K562 (cell line): ENCODE data around the gene OTOGL. TPM values are rescaled to one million over a fixed set of nuclear protein-coding genes. Genes with fewer than 3 reads are reported as not detected.

Source experiments
- ATAC-seq: fragments of 200-7000 bp; cut with Tn5 transposase; 3 replicates; pipeline ENCODE4 v1.9.1; 2020; ENCODE audit warnings: moderate library complexity
- BruUV-seq: library from RNA; stranded (reverse); fragments of 400-500 nt; replicated peaks from 2 replicates; lab custom pipeline; 2021; lab: Mats Ljungman, UMichigan
- CTCF ChIA-PET: fragments of 300-600 bp; formaldehyde crosslinking; extraction: SDS; loops from one replicate; lab custom pipeline; 2021; ENCODE audit warnings: low intra/inter-chr PET ratio; lab: Yijun Ruan, JAX
- POLR2A ChIA-PET: fragments of 300-600, 350-650 bp; sonication (Branson Sonifier 250); formaldehyde crosslinking; extraction: SDS; loops from one replicate; lab custom pipeline; 2021; ENCODE audit warnings: antibody characterized with exemption, inconsistent platforms; lab: Yijun Ruan, JAX
- DNase-seq, 4 experiments: peaks; one replicate each; pipeline versions ENCODE4 v3.0.0 to v3.0.0-alpha.2; 2011 to 2018; ENCODE audit warnings: low spot score in 3 of 4, mixed read lengths in 3 of 4; ENCODE audit errors: extremely low read depth in 1 of 4
- FAIRE-seq: peaks from 2 replicates; lab custom pipeline; 2011; peaks lifted over from hg19 to GRCh38; lab: Jason Lieb, UNC
- H2AFZ ChIP-seq: 2 replicates; pipeline ENCODE4 v1.6.0; 2011; ENCODE audit warnings: low read depth, low read length, control low read depth, inconsistent platforms
- H3K27ac ChIP-seq: fragments of 200-600 bp; 3 replicates; pipeline ENCODE4 v1.8.0; 2011; ENCODE audit warnings: low read depth, mild to moderate bottlenecking, control low read depth, inconsistent platforms, low read length, moderate library complexity, mixed read lengths; ENCODE audit errors: extremely low read depth
- H3K27me3 ChIP-seq, 2 experiments: fragments of 300-600 bp in 1 of 2; 2 replicates in 1 of 2; 3 replicates in 1 of 2; pipeline versions ENCODE4 v1.6.0 to v1.8.0; 2011; ENCODE audit warnings: inconsistent platforms in 2 of 2, low read length in 2 of 2, mild to moderate bottlenecking in 1 of 2, mixed read lengths in 1 of 2, moderate library complexity in 1 of 2; ENCODE audit not compliant: control insufficient read depth in 2 of 2, insufficient read depth in 2 of 2
- H3K36me3 ChIP-seq: fragments of 300-600 bp; 3 replicates; pipeline ENCODE4 v1.8.0; 2011; ENCODE audit warnings: mild to moderate bottlenecking, low read length, inconsistent platforms; ENCODE audit not compliant: control insufficient read depth, insufficient read depth
- H3K4me1 ChIP-seq, 2 experiments: fragments of 200-600 bp in 1 of 2; replicated peaks in 1 of 2; 2 replicates in 1 of 2; 3 replicates in 1 of 2; pipeline versions ENCODE4 v1.5.1 to v1.8.0; 2011; ENCODE audit warnings: inconsistent platforms in 2 of 2, low read length in 2 of 2, mild to moderate bottlenecking in 1 of 2, mixed read lengths in 1 of 2, moderate library complexity in 1 of 2; ENCODE audit not compliant: control insufficient read depth in 2 of 2, insufficient read depth in 2 of 2
- H3K4me2 ChIP-seq: 2 replicates; pipeline ENCODE4 v1.6.1; 2011; ENCODE audit warnings: low read length, control low read depth, inconsistent platforms, mixed read lengths; ENCODE audit not compliant: insufficient read depth
- H3K4me3 ChIP-seq: fragments of 200-600 bp; sonication (generic), shearing (Covaris generic); 2 replicates; pipeline ENCODE4 v1.5.1; 2016; ENCODE audit warnings: control low read depth, inconsistent platforms
- H3K79me2 ChIP-seq: fragments of 200-600 bp; 3 replicates; pipeline ENCODE4 v1.8.0; 2011; ENCODE audit warnings: low read length, inconsistent platforms; ENCODE audit not compliant: control insufficient read depth, insufficient read depth
- H3K9ac ChIP-seq, 2 experiments: 2 replicates each; pipeline versions ENCODE4 v1.6.0 to v1.6.1; 2011; ENCODE audit warnings: low read depth in 2 of 2, low read length in 2 of 2, control low read depth in 1 of 2, inconsistent platforms in 1 of 2, mild to moderate bottlenecking in 1 of 2, mixed read lengths in 1 of 2; ENCODE audit not compliant: insufficient read depth in 1 of 2
- H3K9me1 ChIP-seq: one replicate; pipeline ENCODE4 v1.6.0; 2011; ENCODE audit warnings: inconsistent platforms, mild to moderate bottlenecking, low read length, moderate library complexity; ENCODE audit not compliant: control insufficient read depth, insufficient read depth
- H3K9me3 ChIP-seq: replicated peaks from 2 replicates; pipeline ENCODE4 v1.5.1; 2011; ENCODE audit warnings: low read depth, low read length, inconsistent platforms; ENCODE audit not compliant: control insufficient read depth, insufficient read depth
- H4K20me1 ChIP-seq: replicated peaks from 2 replicates; pipeline ENCODE4 v1.6.1; 2011; ENCODE audit warnings: low read length, inconsistent platforms, mixed read lengths; ENCODE audit not compliant: control insufficient read depth, insufficient read depth
- BCL6 ChIP-seq: fragments of 250-450 bp; sonication (Bioruptor Pico); IDR thresholded peaks from 2 replicates; pipeline ENCODE4 v1.4.0; 2020
- MED1 ChIP-seq: sonication (generic); formaldehyde crosslinking; IDR thresholded peaks from 2 replicates; pipeline ENCODE4 v1.8.1; 2023; ENCODE audit warnings: missing genetic modification reagents, borderline replicate concordance
- ZNF583 ChIP-seq: fragments of 250-450 bp; sonication (Bioruptor Pico); IDR thresholded peaks from 2 replicates; pipeline ENCODE4 v1.4.0; 2020
- WGBS: fragments of 100-300 bp; shearing (Covaris generic); methylation state at CpG from one replicate; pipeline ENCODE4 v1.1.6; 2016; ENCODE audit warnings: low coverage, mixed read lengths; ENCODE audit not compliant: insufficient coverage; ENCODE audit errors: missing lambda C conversion rate; 5-methylcytosine and 5-hydroxymethylcytosine counted together
- in situ Hi-C: fragments of 300-500 bp; cut with MboI; formaldehyde crosslinking; loops from 4 replicates; pipeline ENCODE4 v1.15.0; 2018; ENCODE audit warnings: inconsistent platforms, mixed read lengths
- intact Hi-C: fragments of 100-400 bp; cut with micrococcal nuclease; formaldehyde crosslinking; loops from 2 replicates; pipeline ENCODE4 v1.14.2; 2022
- polyA plus RNA-seq, 8 experiments: library from polyadenylated mRNA; depleted of rRNA in 4 of 8; stranded (reverse) in 5 of 8; unstranded in 3 of 8; fragments of >200 nt; fragmentation: Nextera tagmentation in 2 of 8; fragmentation: Illumina TruSeq in 1 of 8; extraction: Ambion mirVana in 2 of 8; extraction: Trizol in 1 of 8; gene quantifications; 2 replicates each; pipeline versions ENCODE4 v1.2.1 to v1.2.3, GENCODE V29; 2011 to 2014; ENCODE audit warnings: inconsistent platforms in 1 of 8, missing spikeins in 1 of 8
- total RNA-seq, 7 experiments: library from RNA; depleted of rRNA in 6 of 7; stranded (reverse); fragments of >200 nt in 6 of 7; fragmentation: Illumina TruSeq in 2 of 7; extraction: Trizol in 2 of 7; gene quantifications; 2 replicates each; pipeline versions ENCODE4 v1.2.1 to v1.2.3, GENCODE V29; 2011 to 2021; ENCODE audit warnings: low replicate concordance in 1 of 7
- TF ChIP-seq, protein P1 (sequence below), 2 experiments: fragments of 450-650 bp; IDR thresholded peaks; 2 replicates each; pipeline ENCODE4 v1.6.1; 2016; ENCODE audit warnings: mild to moderate bottlenecking in 2 of 2, borderline replicate concordance in 1 of 2, low read depth in 1 of 2, moderate library complexity in 1 of 2

Gene OTOGL
- total and polyA plus RNA-seq, 9 of the 15 experiments (the other 6 are each of a cell fraction or from before 2014, with no cell fraction given), result 0.02 to 0.03 TPM; not detected in 7

DNA sequence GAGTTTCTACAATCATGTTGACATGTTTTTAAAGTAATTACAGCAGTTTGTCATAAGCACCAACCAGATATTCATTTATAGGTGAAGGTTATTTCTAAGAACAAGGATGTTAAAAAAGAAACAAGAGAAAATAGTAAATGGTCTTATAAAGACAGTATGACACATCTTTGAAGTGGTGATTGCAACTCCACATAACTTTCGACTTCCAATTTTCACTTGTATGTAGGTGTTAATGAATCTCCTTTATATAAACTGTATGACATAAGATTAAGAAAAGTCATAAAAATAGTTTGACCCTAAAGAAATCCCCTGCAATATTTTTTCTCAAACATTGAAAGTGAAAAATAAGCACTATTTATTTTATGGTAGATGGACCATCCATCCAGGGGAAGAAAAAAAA, 199.9 kb downstream of the OTOGL start:
- DNase-seq (no peak), FAIRE-seq (no peak), ATAC-seq (no peak)
- Histone ChIP-seq H2AFZ (no peak overlapping the region), H3K4me1 (no peaks in the 10 kb centered on the region), H3K79me2 (no peaks in the 10 kb centered on the region), H3K9me3 (no peaks in the 10 kb centered on the region), H3K27ac (no peak overlapping the region), H3K4me2 (no peak overlapping the region), H4K20me1 (no peaks in the 10 kb centered on the region), H3K27me3 (no peaks in the 10 kb centered on the region), H3K9me1 (no peaks in the 10 kb centered on the region), H3K4me3 (no peak overlapping the region), H3K9ac (no peak overlapping the region), H3K36me3 (no peaks in the 10 kb centered on the region)
- intact Hi-C loops, result no loop called here
- ChIA-PET POLR2A (no interaction called here), CTCF (no interaction called here)
- BruUV-seq, result no TSS peak
- in situ Hi-C loops, result no loop called here
- 0% methylated on average over 1 of the region's 1 CpG for WGBS
- TF ChIP-seq MED1, result no peak

DNA sequence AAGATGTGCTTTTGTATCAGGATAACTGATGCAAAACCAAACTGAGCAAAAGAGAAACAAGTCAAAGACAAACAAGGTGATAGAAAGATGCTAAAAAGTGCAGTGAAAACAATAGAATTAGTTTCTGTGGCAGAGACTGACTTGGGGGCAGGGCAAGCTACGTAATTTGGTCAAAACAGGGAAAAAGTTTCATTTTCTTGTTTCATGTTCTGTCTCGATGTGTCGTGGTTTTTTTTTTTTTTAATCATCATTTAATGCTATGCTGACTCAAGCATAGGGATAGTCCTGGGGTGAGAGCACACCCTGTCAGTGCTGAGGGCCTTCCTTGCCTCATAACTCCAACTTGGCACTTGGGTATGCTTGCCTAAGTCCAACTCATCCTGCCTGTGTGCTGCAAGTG, 200.6 kb downstream of the OTOGL start:
- Histone ChIP-seq H3K4me2 (no peak overlapping the region), H3K9me3 (no peaks in the 10 kb centered on the region), H3K27ac (no peak overlapping the region), H3K9me1 (no peaks in the 10 kb centered on the region), H3K36me3 (no peaks in the 10 kb centered on the region), H3K27me3 (no peaks in the 10 kb centered on the region), H2AFZ (no peak overlapping the region), H3K79me2 (no peaks in the 10 kb centered on the region), H3K9ac (no peak overlapping the region), H4K20me1 (no peaks in the 10 kb centered on the region), H3K4me3 (no peak overlapping the region), H3K4me1 (no peaks in the 10 kb centered on the region)
- ATAC-seq (no peak), DNase-seq (no peak), FAIRE-seq (no peak)
- intact Hi-C loops, result no loop called here
- in situ Hi-C loops, result no loop called here
- ChIA-PET CTCF (no interaction called here), POLR2A (no interaction called here)
- WGBS, result 5% methylated on average over 3 of the region's 3 CpGs
- BruUV-seq, result no TSS peak
- TF ChIP-seq, protein P1, sequence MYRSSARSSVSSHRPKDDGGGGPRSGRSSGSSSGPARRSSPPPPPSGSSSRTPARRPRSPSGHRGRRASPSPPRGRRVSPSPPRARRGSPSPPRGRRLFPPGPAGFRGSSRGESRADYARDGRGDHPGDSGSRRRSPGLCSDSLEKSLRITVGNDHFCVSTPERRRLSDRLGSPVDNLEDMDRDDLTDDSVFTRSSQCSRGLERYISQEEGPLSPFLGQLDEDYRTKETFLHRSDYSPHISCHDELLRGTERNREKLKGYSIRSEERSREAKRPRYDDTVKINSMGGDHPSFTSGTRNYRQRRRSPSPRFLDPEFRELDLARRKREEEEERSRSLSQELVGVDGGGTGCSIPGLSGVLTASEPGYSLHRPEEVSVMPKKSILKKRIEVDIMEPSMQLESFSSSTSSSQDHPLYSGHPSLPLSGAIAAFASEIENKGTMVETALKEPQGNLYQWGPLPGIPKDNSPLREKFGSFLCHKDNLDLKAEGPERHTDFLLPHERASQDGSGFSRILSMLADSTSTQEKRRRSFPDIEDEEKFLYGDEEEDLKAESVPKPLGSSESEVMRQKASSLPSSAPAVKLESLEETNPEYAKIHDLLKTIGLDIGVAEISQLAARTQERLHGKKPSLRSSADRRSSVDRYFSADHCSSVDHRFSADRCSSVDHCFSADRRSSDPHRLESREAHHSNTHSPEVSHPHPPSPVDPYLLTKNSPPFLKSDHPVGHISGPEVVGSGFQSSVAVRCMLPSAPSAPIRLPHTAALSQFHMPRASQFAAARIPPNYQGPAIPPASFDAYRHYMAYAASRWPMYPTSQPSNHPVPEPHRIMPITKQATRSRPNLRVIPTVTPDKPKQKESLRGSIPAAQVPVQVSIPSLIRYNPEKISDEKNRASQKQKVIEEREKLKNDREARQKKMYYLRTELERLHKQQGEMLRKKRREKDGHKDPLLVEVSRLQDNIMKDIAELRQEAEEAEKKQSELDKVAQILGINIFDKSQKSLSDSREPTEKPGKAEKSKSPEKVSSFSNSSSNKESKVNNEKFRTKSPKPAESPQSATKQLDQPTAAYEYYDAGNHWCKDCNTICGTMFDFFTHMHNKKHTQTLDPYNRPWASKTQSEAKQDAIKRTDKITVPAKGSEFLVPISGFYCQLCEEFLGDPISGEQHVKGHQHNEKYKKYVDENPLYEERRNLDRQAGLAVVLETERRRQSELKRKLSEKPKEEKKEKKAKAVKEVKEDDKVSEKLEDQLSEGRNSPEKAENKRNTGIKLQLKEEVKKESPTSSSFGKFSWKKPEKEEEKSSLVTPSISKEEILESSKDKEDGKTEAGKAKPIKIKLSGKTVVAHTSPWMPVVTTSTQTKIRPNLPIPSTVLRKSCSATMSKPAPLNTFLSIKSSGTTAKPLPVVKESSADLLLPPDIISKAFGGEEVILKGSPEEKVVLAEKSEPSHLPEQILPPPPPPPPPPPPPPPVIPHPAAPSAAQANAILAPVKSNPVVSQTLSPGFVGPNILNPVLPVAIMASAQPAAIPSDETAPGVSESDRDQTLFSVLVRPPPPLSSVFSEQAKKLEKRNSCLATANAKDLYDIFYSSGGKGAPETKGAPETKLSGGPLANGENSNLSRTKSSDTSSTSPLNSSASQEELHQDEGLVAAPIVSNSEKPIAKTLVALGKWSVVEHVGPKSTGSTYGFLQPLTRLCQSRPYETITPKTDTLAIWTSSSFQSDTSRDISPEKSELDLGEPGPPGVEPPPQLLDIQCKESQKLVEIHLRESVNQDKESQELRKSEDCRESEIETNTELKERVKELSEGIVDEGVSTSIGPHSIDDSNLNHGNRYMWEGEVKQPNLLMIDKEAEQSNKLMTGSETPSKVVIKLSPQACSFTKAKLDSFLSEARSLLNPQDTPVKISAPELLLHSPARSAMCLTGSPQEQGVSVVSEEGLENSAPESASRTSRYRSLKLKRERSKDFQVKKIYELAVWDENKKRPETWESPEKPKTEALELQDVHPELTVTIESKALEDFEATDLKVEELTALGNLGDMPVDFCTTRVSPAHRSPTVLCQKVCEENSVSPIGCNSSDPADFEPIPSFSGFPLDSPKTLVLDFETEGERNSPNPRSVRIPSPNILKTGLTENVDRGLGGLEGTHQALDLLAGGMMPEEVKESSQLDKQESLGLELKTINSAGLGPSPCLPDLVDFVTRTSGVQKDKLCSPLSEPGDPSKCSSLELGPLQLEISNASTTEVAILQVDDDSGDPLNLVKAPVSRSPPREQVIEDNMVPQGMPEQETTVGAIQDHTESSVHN (IDR thresholded peaks at IDR 0.05; ENCODE audit: borderline replicate concordance in 1 of 2, low read depth in 1 of 2), result no peak
- no peak for TF ChIP-seq ZNF583 (CRISPR knock-in tag)
- TF ChIP-seq BCL6 (CRISPR knock-in tag), result no peak
